Hippocampal formation (tissue), 2 donors: ENCODE results near the gene TMEM94.
A peak's percentile ranks its signal among the peaks of the same experiment; 100 is the strongest.
"Not testable (repeated sequence)": the region's sequence is repeated elsewhere in the genome, so short reads cannot be mapped to it uniquely, and the experiment has no call there.

Experiments
- DNase-seq, 2 donors: peaks; one replicate each; lab custom pipeline; 2025; lab: John Stamatoyannopoulos, UW

The TMEM94 gene

GRCh38 chr17:75456417-75457046 lies at the start of gene TMEM94:
Gene TMEM94, plus strand, starts transcription at chr17:75456635. Its CDS starts 15,271 bp downstream, at chr17:75471906.
- DNase-seq, result peak; percentile 97 to 100

GRCh38 chr17:75407655-75408352 lies 48.6 kb upstream of the TMEM94 start:
- DNase-seq, result no peak

- no peak for DNase-seq
These were observed 46.3 kb upstream of the TMEM94 start for GRCh38 chr17:75410141-75410540.

DNA sequence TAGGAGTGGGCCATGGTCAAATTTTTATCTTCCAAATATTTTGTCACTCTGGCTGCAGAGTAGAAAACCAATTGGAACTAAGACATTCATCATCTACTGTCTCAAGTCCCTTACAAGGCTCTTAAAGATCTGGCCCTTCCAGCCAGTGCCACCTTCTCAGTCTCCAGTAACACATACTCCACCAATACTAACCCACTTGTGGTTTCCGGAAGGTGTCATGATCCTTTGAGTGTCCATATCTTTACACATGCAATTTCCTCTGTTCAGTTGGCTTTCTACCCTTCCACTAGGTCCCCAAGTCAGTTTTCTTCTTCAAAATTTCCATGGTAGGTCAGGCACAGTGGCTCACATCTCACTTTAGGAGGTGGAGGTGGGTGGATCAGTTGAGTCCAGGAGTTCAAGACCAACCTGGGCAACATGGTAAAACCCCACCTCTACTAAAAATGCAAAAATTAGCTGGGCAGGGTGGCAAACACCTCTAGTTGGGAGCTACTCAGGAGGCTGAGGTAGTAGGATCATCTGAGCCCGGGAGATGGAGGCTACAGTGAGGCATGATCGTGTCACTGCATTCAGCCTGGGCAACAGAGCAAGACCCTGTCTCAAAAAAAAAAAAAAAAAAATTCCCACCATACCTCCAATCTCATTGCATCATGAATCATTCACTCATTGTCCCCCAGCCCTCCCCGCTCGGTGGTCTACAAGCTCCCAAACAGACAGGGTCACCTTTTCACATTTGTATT lies 44.9 kb upstream of the TMEM94 start:
- DNase-seq, result no peak

GRCh38 chr17:75412455-75413317 lies 43.7 kb upstream of the TMEM94 start:
- peak; percentile 40 to 66 for DNase-seq

DNA sequence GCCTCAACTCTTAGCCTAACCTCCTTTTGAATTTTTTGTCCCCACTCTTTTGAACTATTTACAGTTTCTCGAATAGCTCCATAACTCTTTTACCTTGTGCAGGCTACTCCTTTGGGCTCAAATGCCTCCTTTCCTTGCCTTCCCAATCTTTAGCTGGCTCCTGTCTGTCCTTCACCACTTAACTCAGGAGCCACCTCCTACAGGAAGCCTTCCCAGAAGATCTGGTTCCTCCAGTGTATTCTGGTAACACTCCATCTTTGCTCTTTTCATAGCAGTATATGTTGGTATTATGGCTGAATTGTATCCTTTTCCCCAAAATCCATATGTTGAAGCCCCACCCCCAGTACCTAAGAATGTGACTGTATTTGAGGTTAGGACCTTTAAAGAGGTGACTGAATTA lies 41.9 kb upstream of the TMEM94 start:
- no peak for DNase-seq

- no peak for DNase-seq
These were observed 40.4 kb upstream of the TMEM94 start for GRCh38 chr17:75416006-75416405.

DNA sequence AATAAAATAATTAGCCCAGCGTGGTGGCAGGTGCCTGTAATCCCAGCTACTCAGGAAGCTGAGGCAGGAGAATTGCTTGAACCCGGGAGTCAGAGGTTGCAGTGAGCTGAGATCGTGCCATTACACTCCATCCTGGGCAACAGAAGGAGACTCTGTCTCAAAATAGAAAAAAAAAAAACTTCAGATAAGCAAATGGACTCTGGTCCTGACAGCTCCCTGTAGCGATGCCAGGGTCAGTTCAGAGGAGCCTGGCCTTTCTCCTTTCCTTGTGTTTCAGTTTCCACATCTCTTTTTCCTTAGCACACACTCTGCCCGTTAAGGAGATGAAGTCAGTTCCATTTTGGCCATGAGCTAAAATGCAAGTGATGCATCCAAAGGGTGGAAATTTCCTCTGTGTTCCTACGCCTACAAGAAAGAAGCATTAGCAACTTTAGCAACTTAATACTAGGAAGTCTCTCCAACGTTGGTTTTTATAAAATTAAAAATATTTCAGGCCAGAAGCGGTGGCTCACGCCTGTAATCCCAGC lies 39.3 kb upstream of the TMEM94 start:
- DNase-seq, result no peak

DNA sequence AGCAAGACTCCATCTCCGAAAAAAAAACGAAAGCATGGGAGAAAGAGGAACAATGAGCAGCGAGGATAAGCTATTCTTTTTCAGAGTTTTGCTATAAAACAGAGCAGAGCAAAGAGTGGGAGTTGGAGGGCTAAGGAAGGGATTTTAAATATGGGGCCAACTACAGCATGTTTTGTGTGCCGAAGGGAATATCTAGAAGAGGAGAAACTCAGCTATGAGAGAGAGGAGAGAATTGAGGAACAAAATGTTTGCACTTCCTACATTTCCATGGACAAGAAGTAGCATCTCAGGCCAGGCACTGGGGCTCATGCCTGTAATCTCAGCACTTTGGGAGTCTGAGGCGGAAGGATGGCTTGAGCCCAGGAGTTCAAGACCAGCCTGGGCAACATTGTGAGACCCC lies 37.9 kb upstream of the TMEM94 start:
- DNase-seq, result no peak

DNA sequence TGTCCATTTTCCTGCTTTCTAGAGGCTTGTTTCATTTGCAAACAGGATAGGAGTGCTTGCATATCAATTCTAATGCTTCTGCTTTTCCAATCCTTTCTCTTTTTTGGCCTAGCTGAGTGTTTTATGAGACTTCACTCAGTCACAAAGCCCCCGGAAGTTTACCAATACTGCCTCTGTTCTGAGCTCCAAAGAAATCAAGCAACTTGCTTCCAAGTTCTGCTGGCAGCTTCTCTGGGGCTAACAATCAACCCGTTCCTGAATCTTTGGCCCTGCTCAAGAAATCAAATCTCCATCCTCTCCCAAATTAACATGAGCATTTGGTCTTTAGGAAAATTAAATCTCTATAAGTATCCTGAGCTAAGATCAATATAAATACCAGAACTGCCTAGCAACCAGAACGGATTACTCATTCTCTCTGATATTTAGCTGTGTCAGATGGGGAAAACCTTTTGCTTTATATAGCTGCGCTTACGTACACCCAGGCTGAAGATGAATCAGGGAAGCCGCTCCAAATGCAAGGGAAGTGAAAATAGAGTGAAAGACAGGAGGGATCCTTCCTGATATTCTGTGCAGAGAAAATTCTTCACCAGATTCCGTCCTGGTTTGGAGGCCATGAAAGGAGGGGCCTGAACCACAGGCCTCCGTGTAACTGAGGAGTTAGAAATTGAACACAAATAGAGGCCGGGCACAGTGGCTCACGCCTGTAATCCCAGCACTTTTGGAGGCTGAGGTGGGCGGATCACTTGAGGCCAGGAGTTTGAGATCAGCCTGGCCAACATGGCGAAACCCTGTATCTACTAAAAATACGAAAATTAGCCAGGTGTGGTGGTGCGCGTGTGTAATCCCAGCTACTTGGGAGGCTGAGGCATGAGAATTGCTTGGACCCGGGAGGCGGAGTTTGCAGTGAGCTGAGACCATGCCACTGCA lies 27.6 kb upstream of the TMEM94 start:
- no peak for DNase-seq

GRCh38 chr17:75430159-75430974 lies 26.1 kb upstream of the TMEM94 start:
- DNase-seq, result no peak

- DNase-seq, result no peak
These were observed 23.1 kb upstream of the TMEM94 start for GRCh38 chr17:75433218-75433783.

DNA sequence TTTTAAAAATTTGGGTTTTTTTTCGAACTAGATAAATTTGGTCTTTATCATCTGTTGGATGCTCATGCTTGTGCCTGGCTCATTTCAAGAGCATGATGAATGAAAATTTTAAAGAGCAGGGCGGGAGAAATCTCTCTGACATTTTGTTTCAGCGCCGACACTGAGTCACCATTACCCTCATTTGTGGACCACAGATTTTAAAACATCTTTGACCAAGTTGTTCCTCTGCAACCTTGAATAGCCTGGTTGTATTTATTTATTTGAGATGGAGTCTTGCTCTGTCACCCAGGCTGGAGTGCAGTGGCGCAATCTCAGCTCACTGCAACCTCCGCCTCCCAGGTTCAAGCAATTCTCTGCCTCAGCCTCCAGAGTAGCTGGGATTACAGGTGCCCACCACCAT lies 22.0 kb upstream of the TMEM94 start:
- not testable (repeated sequence) for DNase-seq

- not testable (repeated sequence) for DNase-seq
These were observed 19.0 kb upstream of the TMEM94 start for GRCh38 chr17:75437404-75437803.

GRCh38 chr17:75439287-75439686 lies 17.1 kb upstream of the TMEM94 start:
- no peak for DNase-seq

- no peak for DNase-seq
These were observed 15.5 kb upstream of the TMEM94 start for GRCh38 chr17:75440738-75441448.

DNA sequence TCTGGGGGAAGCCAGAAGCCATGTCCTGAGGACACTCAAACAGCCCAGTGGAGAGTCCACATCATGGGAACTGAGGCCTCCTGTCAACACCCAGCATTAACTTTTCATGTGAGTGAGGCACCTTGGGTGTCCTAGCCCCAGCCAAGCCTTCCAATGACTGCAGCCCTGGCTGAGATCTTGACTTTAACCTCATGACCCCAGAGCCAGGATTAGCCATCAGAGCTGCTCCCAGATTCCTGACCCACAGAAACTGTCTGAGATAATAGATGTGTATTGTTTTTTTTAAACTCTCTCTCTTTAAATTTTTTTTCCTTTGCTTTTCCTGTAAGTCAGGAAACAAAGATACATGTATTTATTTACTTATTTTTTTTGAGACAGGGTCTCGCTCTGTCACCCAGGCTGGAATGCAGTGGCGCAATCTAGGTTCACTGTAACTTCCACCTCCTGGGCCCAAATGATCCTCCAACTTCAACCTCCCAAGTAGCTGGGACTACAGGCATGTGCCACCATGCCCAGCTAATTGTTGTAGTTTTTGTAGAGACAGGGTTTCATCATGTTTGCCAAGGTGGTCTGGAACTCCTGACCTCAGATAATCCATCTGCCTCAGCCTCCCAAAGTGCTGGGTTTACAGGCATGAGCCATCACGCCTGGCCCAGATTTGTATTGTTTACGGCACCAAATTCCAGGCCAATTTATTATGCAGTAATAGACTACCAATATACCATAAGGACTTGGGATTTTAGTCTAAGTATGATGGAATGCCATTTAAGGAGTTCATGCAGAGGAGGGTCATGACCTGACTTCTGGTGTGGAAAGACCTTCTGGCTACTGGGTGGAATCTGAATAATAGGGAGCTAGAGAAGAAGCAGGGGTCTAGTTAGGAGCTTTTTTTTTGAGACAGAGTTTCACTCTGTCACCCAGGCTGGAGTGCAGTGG lies 14.0 kb upstream of the TMEM94 start:
- no peak for DNase-seq

DNA sequence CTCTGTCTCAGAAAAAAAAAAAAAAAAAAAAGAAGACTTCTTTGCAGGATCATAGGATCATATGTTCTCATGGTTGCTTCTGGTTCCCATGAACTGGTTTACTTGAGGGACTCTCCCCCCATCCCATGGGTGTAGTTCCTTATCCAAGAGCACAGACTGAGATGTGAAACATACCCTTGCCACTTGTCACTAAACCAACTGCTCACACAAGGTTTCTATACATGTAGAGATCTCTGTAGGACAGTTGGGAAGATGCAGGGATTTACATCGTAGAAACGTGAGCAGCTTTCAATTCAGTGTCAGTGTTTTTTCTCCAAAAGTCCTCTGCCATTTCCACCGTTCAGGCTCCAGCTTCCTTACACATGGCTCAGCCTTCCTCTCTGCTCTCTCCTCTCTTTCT lies 11.1 kb upstream of the TMEM94 start:
- DNase-seq, result no peak
